AG09319 (cell line): ENCODE data around the gene ARHGAP22.

ENCODE experiments used
- DNase-seq: peaks from one replicate; pipeline ENCODE4 v3.0.0-alpha.2; 2010; ENCODE audit warnings: low read depth; ENCODE audit errors: extremely low read depth
- CTCF ChIP-seq: IDR thresholded peaks from 2 replicates; pipeline ENCODE4 v1.5.1; 2011; ENCODE audit warnings: low read depth, mild to moderate bottlenecking, inconsistent platforms, low read length, moderate library complexity

Gene ARHGAP22

GRCh38 chr10:48577158-48577557, 27.7 kb downstream of the ARHGAP22 start:
- no peak for TF ChIP-seq CTCF
- no peak for DNase-seq

- TF ChIP-seq CTCF, result no peak
- no peak for DNase-seq
These were observed 28.4 kb downstream of the ARHGAP22 start for GRCh38 chr10:48576501-48576900.

GRCh38 chr10:48575901-48576300, 29.0 kb downstream of the ARHGAP22 start:
- no peak for DNase-seq
- no peak for TF ChIP-seq CTCF

GRCh38 chr10:48574817-48575380, 30.0 kb downstream of the ARHGAP22 start:
- DNase-seq, result no peak
- no peak for TF ChIP-seq CTCF

GRCh38 chr10:48574322-48574796, 30.5 kb downstream of the ARHGAP22 start:
- no peak for TF ChIP-seq CTCF
- no peak for DNase-seq

- DNase-seq, result no peak
- no peak for TF ChIP-seq CTCF
These were observed 31.8 kb downstream of the ARHGAP22 start for GRCh38 chr10:48573045-48573444.

GRCh38 chr10:48572414-48572813, 32.5 kb downstream of the ARHGAP22 start:
- DNase-seq, result no peak

More at GRCh38 chr10:48572414-48572813, 32.5 kb downstream of the ARHGAP22 start:
- TF ChIP-seq CTCF, result no peak
